GM23248 (cell line): ENCODE data around the gene GAREM1.

Experiments
- EZH2 ChIP-seq: fragments of 200-600 bp; sonication (generic); IDR thresholded peaks from 2 replicates; pipeline ENCODE4 v1.6.1; 2018; ENCODE audit warnings: antibody characterized with exemption, mild to moderate bottlenecking; ENCODE audit not compliant: insufficient read depth, poor library complexity, severe bottlenecking
- EZH2phosphoT487 ChIP-seq: fragments of 200-600 bp; sonication (generic); IDR thresholded peaks from 2 replicates; pipeline ENCODE4 v1.6.1; 2018; ENCODE audit warnings: antibody characterized with exemption, moderate library complexity, mild to moderate bottlenecking, low read depth; ENCODE audit not compliant: insufficient read depth

- no peak for TF ChIP-seq EZH2
- TF ChIP-seq EZH2phosphoT487 = no peak
These were observed 108.2 kb downstream of the GAREM1 start for GRCh38 chr18:32362484-32362883.
